Natural killer cell (primary cell): Measurements from ENCODE around the gene FAIM2. TPM values are rescaled to one million over a fixed set of nuclear protein-coding genes. Genes with fewer than 3 reads are reported as not detected.

ENCODE experiments used
- ATAC-seq, 3 donors: fragments of 150-1000 bp in 2 of 3; fragments of 200-7000 bp in 1 of 3; cut with Tn5 transposase; 1 replicate in 1 of 3; 2 replicates in 2 of 3; pipeline ENCODE4 v1.10.0; 2021; ENCODE audit warnings: mild to moderate bottlenecking in 2 of 3, moderate library complexity in 2 of 3
- DNase-seq, 2 donors: peaks; one replicate each; pipeline versions ENCODE4 v3.0.0 to v3.0.0-alpha.2; 2013 to 2021; ENCODE audit warnings: mixed read lengths in 1 of 2
- H3K27ac ChIP-seq: one replicate; pipeline ENCODE4 v1.5.1; 2013; ENCODE audit warnings: mild to moderate bottlenecking, low read length
- H3K27me3 ChIP-seq: one replicate; pipeline ENCODE4 v1.6.1; 2013; ENCODE audit warnings: low read length; ENCODE audit not compliant: control insufficient read depth, insufficient read depth
- H3K36me3 ChIP-seq: one replicate; pipeline ENCODE4 v1.6.1; 2013; ENCODE audit warnings: low read length; ENCODE audit not compliant: control insufficient read depth, insufficient read depth
- H3K4me1 ChIP-seq: one replicate; pipeline ENCODE4 v1.6.1; 2013; ENCODE audit warnings: low read length; ENCODE audit not compliant: control insufficient read depth, insufficient read depth
- H3K4me3 ChIP-seq: one replicate; pipeline ENCODE4 v1.5.1; 2013; ENCODE audit warnings: low read length
- H3K9me3 ChIP-seq: one replicate; pipeline ENCODE4 v1.6.1; 2013; ENCODE audit warnings: low read length; ENCODE audit not compliant: control insufficient read depth, insufficient read depth
- H3K27ac Mint-ChIP-seq, 2 donors: one replicate each; pipeline ENCODE4 v1.8.0; 2022; ENCODE audit warnings: mild to moderate bottlenecking in 2 of 2, mixed read lengths in 2 of 2, moderate library complexity in 1 of 2
- H3K27me3 Mint-ChIP-seq, 2 donors: one replicate each; pipeline ENCODE4 v1.8.0; 2022; ENCODE audit warnings: low read depth in 2 of 2, mixed read lengths in 2 of 2
- H3K36me3 Mint-ChIP-seq: one replicate; pipeline ENCODE4 v1.8.0; 2022; ENCODE audit warnings: mixed read lengths
- H3K4me1 Mint-ChIP-seq, 2 donors: one replicate each; pipeline ENCODE4 v1.8.0; 2022; ENCODE audit warnings: mixed read lengths in 2 of 2
- H3K4me3 Mint-ChIP-seq: one replicate; pipeline ENCODE4 v1.8.0; 2022; ENCODE audit warnings: mild to moderate bottlenecking, moderate library complexity, mixed read lengths
- H3K9me3 Mint-ChIP-seq, 2 donors: one replicate each; pipeline ENCODE4 v1.8.0; 2022; ENCODE audit warnings: mixed read lengths in 2 of 2
- CTCF ChIP-seq: fragments of 200-600 bp; IDR thresholded peaks from one replicate; pipeline ENCODE4 v1.8.0; 2022; ENCODE audit warnings: antibody characterized with exemption
- WGBS: methylation state at CpG from one replicate; pipeline ENCODE4 v1.1.7; 2013; ENCODE audit warnings: missing lambda C conversion rate; ENCODE audit not compliant: insufficient coverage; 5-methylcytosine and 5-hydroxymethylcytosine counted together
- intact Hi-C: fragments of 100-400 bp; cut with micrococcal nuclease; formaldehyde crosslinking; loops from one replicate; pipeline ENCODE4 v1.14.2; 2022
- total RNA-seq, 4 donors: library from RNA; stranded (reverse); fragments of 120-200 nt in 1 of 4; gene quantifications; one replicate each; pipeline versions ENCODE4 v1.2.3 to v1.2.4, GENCODE V29; 2013 to 2022

The FAIM2 gene
- total RNA-seq, 3 donors from 2014 or later (not counting 1 experiment from before 2014, with no cell fraction given), result 0.09 to 0.57 TPM; not detected in 1

GRCh38 chr12:49951411-49952240 is 47.9 kb upstream of the FAIM2 start:
- ATAC-seq (no peak), DNase-seq (no peak)
- Mint-ChIP-seq H3K27me3 (peaks cover 26 to 31% of the 10 kb centered on the region in 2 donors), H3K9me3 (no peaks in the 10 kb centered on the region), H3K27ac (no peak overlapping the region), H3K36me3 (no peaks in the 10 kb centered on the region), H3K4me3 (no peak overlapping the region), H3K4me1 (no peaks in the 10 kb centered on the region)
- H3K4me1 ChIP-seq, result no peaks in the 10 kb centered on the region
- H3K27me3 ChIP-seq, result peaks cover 7% of the 10 kb centered on the region
- intact Hi-C loops, result no loop called here
- H3K9me3 ChIP-seq, result no peaks in the 10 kb centered on the region
- no peak for TF ChIP-seq CTCF
- H3K4me3 ChIP-seq, result no peak overlapping the region
- 69% methylated on average over 14 of the region's 14 CpGs for WGBS
- H3K27ac ChIP-seq, result no peak overlapping the region
- H3K36me3 ChIP-seq, result no peaks in the 10 kb centered on the region

GRCh38 chr12:49950273-49951251 is 46.9 kb upstream of the FAIM2 start, which contains the start of gene AQP2:
AQP2 (plus strand) TSS chr12:49950737; CDS start chr12:49950831, 94 bp downstream.
- 87% methylated on average over 32 of the region's 32 CpGs for WGBS
- no peak within 1 kb of the TSS for H3K4me3 Mint-ChIP-seq
- H3K27me3 Mint-ChIP-seq, result peaks cover 31 to 34% of the 10 kb centered on the region in 2 donors
- H3K36me3 ChIP-seq, result no peaks in the 10 kb centered on the region
- TF ChIP-seq CTCF, result no peak
- intact Hi-C loops, result no loop called here
- H3K27ac Mint-ChIP-seq, result no peak within 1 kb of the TSS
- H3K4me1 Mint-ChIP-seq, result peaks cover 8% of the 10 kb centered on the region in 2 donors
- H3K9me3 ChIP-seq, result no peaks in the 10 kb centered on the region
- peaks cover 3% of the 10 kb centered on the region for H3K27me3 ChIP-seq
- no peak within 1 kb of the TSS for H3K4me3 ChIP-seq
- H3K9me3 Mint-ChIP-seq, result no peaks in the 10 kb centered on the region
- H3K27ac ChIP-seq, result no peak within 1 kb of the TSS
- no peaks in the 10 kb centered on the region for H3K36me3 Mint-ChIP-seq
- no peak for ATAC-seq
- DNase-seq, result no peak
- H3K4me1 ChIP-seq, result peaks cover 2% of the 10 kb centered on the region

GRCh38 chr12:49949866-49950265 is 46.2 kb upstream of the FAIM2 start:
- Mint-ChIP-seq H3K9me3 (no peaks in the 10 kb centered on the region), H3K27me3 (peaks cover 34 to 36% of the 10 kb centered on the region in 2 donors), H3K27ac (no peak overlapping the region), H3K36me3 (no peaks in the 10 kb centered on the region), H3K4me1 (peaks cover 14 to 15% of the 10 kb centered on the region in 2 donors), H3K4me3 (no peak overlapping the region)
- H3K36me3 ChIP-seq, result no peaks in the 10 kb centered on the region
- H3K4me1 ChIP-seq, result peaks cover 7% of the 10 kb centered on the region
- no peak for TF ChIP-seq CTCF
- H3K4me3 ChIP-seq, result no peak overlapping the region
- ATAC-seq (no peak), DNase-seq (no peak)
- H3K27ac ChIP-seq, result no peak overlapping the region
- no peaks in the 10 kb centered on the region for H3K9me3 ChIP-seq
- H3K27me3 ChIP-seq, result peaks cover 3% of the 10 kb centered on the region
- intact Hi-C loops, result no loop called here
- 86% methylated on average over 3 of the region's 3 CpGs for WGBS
